ENCODE results near the gene OLFML2A.
"Not testable (repeated sequence)": the region's sequence is repeated elsewhere in the genome, so short reads cannot be mapped to it uniquely, and the experiment has no call there.

Gene OLFML2A

GRCh38 chr9:124776954-124777648 is at the start of gene OLFML2A:
Gene OLFML2A (plus strand): TSS chr9:124777133. CDS start chr9:124777271, 138 bp downstream.
- DNase-seq, result no peak

GRCh38 chr9:124730772-124731171 is 46.2 kb upstream of the OLFML2A start:
- no peak for DNase-seq

- no peak for DNase-seq
Measured at GRCh38 chr9:124733964-124734740, 42.8 kb upstream of the OLFML2A start.

- not testable (repeated sequence) for DNase-seq
Measured at GRCh38 chr9:124734741-124735083, 42.2 kb upstream of the OLFML2A start.

- no peak for DNase-seq
Measured at GRCh38 chr9:124735121-124735520, 41.8 kb upstream of the OLFML2A start.

- not testable (repeated sequence) for DNase-seq
Measured at GRCh38 chr9:124738075-124738474, 38.9 kb upstream of the OLFML2A start.

- no peak for DNase-seq
Measured at GRCh38 chr9:124739360-124739759, 37.6 kb upstream of the OLFML2A start.

- DNase-seq, result no peak
Measured at GRCh38 chr9:124741149-124741548, 35.8 kb upstream of the OLFML2A start.

- DNase-seq, result no peak
Measured at GRCh38 chr9:124741662-124742061, 35.3 kb upstream of the OLFML2A start.

- no peak for DNase-seq
Measured at GRCh38 chr9:124742940-124743339, 34.0 kb upstream of the OLFML2A start.

- DNase-seq, result no peak
Measured at GRCh38 chr9:124743686-124744348, 33.1 kb upstream of the OLFML2A start.

GRCh38 chr9:124747065-124747464 is 29.9 kb upstream of the OLFML2A start:
- DNase-seq, result no peak

- DNase-seq, result no peak
Measured at GRCh38 chr9:124749284-124749683, 27.6 kb upstream of the OLFML2A start.

- DNase-seq, result no peak
Measured at GRCh38 chr9:124749781-124750180, 27.2 kb upstream of the OLFML2A start.

- DNase-seq, result no peak
Measured at GRCh38 chr9:124752967-124753366, 24.0 kb upstream of the OLFML2A start.

GRCh38 chr9:124754289-124754688 is 22.6 kb upstream of the OLFML2A start:
- DNase-seq, result peak; percentile 13

GRCh38 chr9:124755061-124755460 is 21.9 kb upstream of the OLFML2A start:
- DNase-seq, result no peak

GRCh38 chr9:124756011-124756410 is 20.9 kb upstream of the OLFML2A start:
- DNase-seq, result no peak

- DNase-seq, result no peak
Measured at GRCh38 chr9:124757616-124758015, 19.3 kb upstream of the OLFML2A start.

- no peak for DNase-seq
Measured at GRCh38 chr9:124758061-124758460, 18.9 kb upstream of the OLFML2A start.

- no peak for DNase-seq
Measured at GRCh38 chr9:124758691-124759090, 18.2 kb upstream of the OLFML2A start.

- DNase-seq, result no peak
Measured at GRCh38 chr9:124759327-124759726, 17.6 kb upstream of the OLFML2A start.

- DNase-seq, result no peak
Measured at GRCh38 chr9:124760719-124761118, 16.2 kb upstream of the OLFML2A start.

- DNase-seq, result no peak
Measured at GRCh38 chr9:124761196-124761595, 15.7 kb upstream of the OLFML2A start.

Measured in midbrain (tissue), 1 donor.